ENCODE data around the gene TNN. TPM values are rescaled to one million over a fixed set of nuclear protein-coding genes. Genes with fewer than 3 reads are reported as not detected.

The TNN gene
- total and polyA plus RNA-seq, 7 donors = 0.01 TPM; not detected in 5

- no peak overlapping the region for H3K4me3 ChIP-seq
- intact Hi-C loops (cut with DNase I) = no loop called here
- DNase-seq (no peak), ATAC-seq (no peak)
- no peak overlapping the region for H3K27ac ChIP-seq
- H3K27me3 ChIP-seq (ENCODE audit: insufficient read depth in 3 of 3, low read length in 2 of 3) = no peaks in the 10 kb centered on the region
- peaks cover 9% of the 10 kb centered on the region for H3K4me1 ChIP-seq
- TF ChIP-seq CTCF (IDR thresholded peaks at IDR 0.05) = no peak
- 91 to 92% (median 92%) methylated on average over 3 of the region's 3 CpGs for WGBS, 3 donors
- no peaks in the 10 kb centered on the region for H3K9me3 ChIP-seq
- peaks cover 6 to 20% of the 10 kb centered on the region in 2 donors for H3K36me3 ChIP-seq (ENCODE audit: insufficient read depth in 1 of 2, low read depth in 1 of 2)
Observed at GRCh38 chr1:175172503-175172902, 104.9 kb downstream of the TNN start.

- ATAC-seq = no peak
- intact Hi-C loops (cut with DNase I) = no loop called here
- Histone ChIP-seq H3K27ac (no peak overlapping the region), H3K9me3 (no peaks in the 10 kb centered on the region), H3K36me3 (ENCODE audit: insufficient read depth in 1 of 2, low read depth in 1 of 2) (peaks cover 6 to 21% of the 10 kb centered on the region in 2 donors), H3K27me3 (ENCODE audit: insufficient read depth in 3 of 3, low read length in 2 of 3) (no peaks in the 10 kb centered on the region), H3K4me3 (no peak overlapping the region), H3K4me1 (peaks cover 9% of the 10 kb centered on the region)
- no peak for DNase-seq
- TF ChIP-seq CTCF (IDR thresholded peaks at IDR 0.05) = no peak
- 83 to 86% (median 84%) methylated on average over 7 of the region's 7 CpGs for WGBS, 3 donors
Observed at GRCh38 chr1:175173531-175173930, 105.9 kb downstream of the TNN start.

- H3K9me3 ChIP-seq = no peaks in the 10 kb centered on the region
- no peak overlapping the region for H3K27ac ChIP-seq
- intact Hi-C loops (cut with DNase I) = no loop called here
- H3K36me3 ChIP-seq (ENCODE audit: insufficient read depth in 1 of 2, low read depth in 1 of 2) = peaks cover 6 to 21% of the 10 kb centered on the region in 2 donors
- ATAC-seq (no peak), DNase-seq (no peak)
- peaks cover 9% of the 10 kb centered on the region for H3K4me1 ChIP-seq
- no peaks in the 10 kb centered on the region for H3K27me3 ChIP-seq (ENCODE audit: insufficient read depth in 3 of 3, low read length in 2 of 3)
- 71 to 82% (median 77%) methylated on average over 5 of the region's 5 CpGs for WGBS, 3 donors
- TF ChIP-seq CTCF (IDR thresholded peaks at IDR 0.05) = no peak
- H3K4me3 ChIP-seq = no peak overlapping the region
Observed at GRCh38 chr1:175174309-175175102, 106.9 kb downstream of the TNN start.

- TF ChIP-seq CTCF (IDR thresholded peaks at IDR 0.05) = no peak
- 98 to 100% (median 100%) methylated on average over 1 of the region's 1 CpG for WGBS, 3 donors
- DNase-seq = no peak
Observed at GRCh38 chr1:175176246-175176645, 108.6 kb downstream of the TNN start.

More at GRCh38 chr1:175176246-175176645, 108.6 kb downstream of the TNN start:
- peaks cover 17% of the 10 kb centered on the region for H3K4me1 ChIP-seq
- H3K27me3 ChIP-seq (ENCODE audit: insufficient read depth in 3 of 3, low read length in 2 of 3) = no peaks in the 10 kb centered on the region
- H3K36me3 ChIP-seq (ENCODE audit: insufficient read depth in 1 of 2, low read depth in 1 of 2) = peaks cover 6 to 21% of the 10 kb centered on the region in 2 donors
- intact Hi-C loops (cut with DNase I) = no loop called here
- ATAC-seq = no peak
- H3K4me3 ChIP-seq = no peak overlapping the region
- H3K27ac ChIP-seq = no peak overlapping the region
- no peaks in the 10 kb centered on the region for H3K9me3 ChIP-seq

Measured in psoas muscle (tissue), 8 donors.